DOHH2 (cell line): ENCODE data around the gene DCDC2C.

Experiments used
- H3F3A ChIP-seq: fragments of 200-600 bp; sonication (generic), shearing (Covaris generic); 2 replicates; pipeline ENCODE4 v1.6.0; 2016; ENCODE audit warnings: antibody characterized with exemption, mild to moderate bottlenecking; ENCODE audit not compliant: control insufficient read depth, insufficient read depth
- H3K27ac ChIP-seq: fragments of 200-600 bp; sonication (generic); 2 replicates; pipeline ENCODE4 v1.5.1; 2014; ENCODE audit warnings: low read depth, mild to moderate bottlenecking, low read length, moderate library complexity
- H3K27me3 ChIP-seq: fragments of 200-600 bp; sonication (generic); 2 replicates; pipeline ENCODE4 v1.6.1; 2014; ENCODE audit warnings: mild to moderate bottlenecking, low read length, mixed read lengths; ENCODE audit not compliant: control insufficient read depth
- H3K36me3 ChIP-seq: fragments of 200-600 bp; sonication (generic); 2 replicates; pipeline ENCODE4 v1.6.1; 2014; ENCODE audit warnings: mild to moderate bottlenecking, low read length, moderate library complexity, mixed read lengths; ENCODE audit not compliant: control insufficient read depth
- H3K4me1 ChIP-seq: fragments of 200-600 bp; sonication (generic); 2 replicates; pipeline ENCODE4 v1.6.1; 2014; ENCODE audit warnings: mild to moderate bottlenecking, low read length, mixed read lengths; ENCODE audit not compliant: control insufficient read depth
- H3K4me2 ChIP-seq: fragments of 200-600 bp; sonication (generic); 2 replicates; pipeline ENCODE4 v1.6.0; 2014; ENCODE audit warnings: mild to moderate bottlenecking, low read length, moderate library complexity
- H3K4me3 ChIP-seq: fragments of 200-600 bp; sonication (generic); 2 replicates; pipeline ENCODE4 v1.5.1; 2014; ENCODE audit warnings: mild to moderate bottlenecking, low read length, mixed read lengths
- H3K79me2 ChIP-seq: fragments of 200-600 bp; sonication (generic); 2 replicates; pipeline ENCODE4 v1.6.1; 2014; ENCODE audit warnings: mild to moderate bottlenecking, low read length, mixed read lengths; ENCODE audit not compliant: control insufficient read depth
- H3K9me2 ChIP-seq: fragments of 200-600 bp; sonication (generic); replicated peaks from 2 replicates; pipeline ENCODE4 v1.6.1; 2014; ENCODE audit warnings: mild to moderate bottlenecking, low read length, mixed read lengths; ENCODE audit not compliant: control insufficient read depth
- H3K9me3 ChIP-seq: fragments of 200-600 bp; sonication (generic); 2 replicates; pipeline ENCODE4 v1.6.1; 2014; ENCODE audit warnings: antibody characterized with exemption, low read length, mixed read lengths; ENCODE audit not compliant: control insufficient read depth, insufficient read depth
- H4K20me1 ChIP-seq: fragments of 200-600 bp; sonication (generic); 2 replicates; pipeline ENCODE4 v1.6.0; 2014; ENCODE audit warnings: low read depth, mild to moderate bottlenecking, antibody characterized with exemption, low read length, moderate library complexity; ENCODE audit not compliant: control insufficient read depth, insufficient read depth
- EZH2phosphoT487 ChIP-seq: fragments of 200-600 bp; sonication (generic); IDR thresholded peaks from 2 replicates; pipeline ENCODE4 v1.6.1; 2017; ENCODE audit warnings: borderline replicate concordance, mild to moderate bottlenecking, antibody characterized with exemption, low read length, moderate library complexity, mixed read lengths
- TF ChIP-seq, protein P1 (sequence below): fragments of 200-600 bp; sonication (generic); IDR thresholded peaks from one replicate; pipeline ENCODE4 v1.5.1; 2014; ENCODE audit warnings: antibody characterized with exemption, mild to moderate bottlenecking, low read depth, low read length; ENCODE audit not compliant: poor library complexity, severe bottlenecking

Gene DCDC2C

DNA sequence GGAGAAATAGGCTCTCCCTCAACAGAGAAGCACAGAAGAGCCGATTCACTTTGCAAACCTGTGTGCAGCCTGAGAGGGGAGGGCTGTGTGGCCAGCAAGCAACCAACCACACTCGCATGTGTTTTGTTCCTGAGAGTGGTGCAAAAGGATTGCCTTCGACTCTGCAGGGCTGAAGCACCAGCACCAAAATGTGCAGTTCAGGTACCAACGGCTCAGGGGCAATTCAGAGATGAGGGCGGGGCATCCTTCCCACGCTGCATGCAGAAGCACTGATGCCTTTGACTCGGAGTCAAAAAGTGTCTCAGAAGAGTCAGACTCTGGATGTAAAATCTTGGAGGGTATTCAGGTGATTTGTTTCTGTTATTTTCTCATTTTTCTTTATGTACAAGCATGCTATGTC lies 55.5 kb downstream of the DCDC2C start:
- H4K20me1 ChIP-seq: no peaks in the 10 kb centered on the region
- H3K36me3 ChIP-seq: no peaks in the 10 kb centered on the region
- no peak overlapping the region for H3K27ac ChIP-seq
- H3K9me3 ChIP-seq: peaks cover 11% of the 10 kb centered on the region; the same call in 1 of the 2 replicates
- no peaks in the 10 kb centered on the region for H3F3A ChIP-seq
- H3K4me2 ChIP-seq: no peak overlapping the region
- no peak overlapping the region for H3K4me3 ChIP-seq
- no peaks in the 10 kb centered on the region for H3K27me3 ChIP-seq
- no peaks in the 10 kb centered on the region for H3K4me1 ChIP-seq
- no peaks in the 10 kb centered on the region for H3K79me2 ChIP-seq
- no peaks in the 10 kb centered on the region for H3K9me2 ChIP-seq
- TF ChIP-seq EZH2phosphoT487: no peak
- TF ChIP-seq, protein P1, sequence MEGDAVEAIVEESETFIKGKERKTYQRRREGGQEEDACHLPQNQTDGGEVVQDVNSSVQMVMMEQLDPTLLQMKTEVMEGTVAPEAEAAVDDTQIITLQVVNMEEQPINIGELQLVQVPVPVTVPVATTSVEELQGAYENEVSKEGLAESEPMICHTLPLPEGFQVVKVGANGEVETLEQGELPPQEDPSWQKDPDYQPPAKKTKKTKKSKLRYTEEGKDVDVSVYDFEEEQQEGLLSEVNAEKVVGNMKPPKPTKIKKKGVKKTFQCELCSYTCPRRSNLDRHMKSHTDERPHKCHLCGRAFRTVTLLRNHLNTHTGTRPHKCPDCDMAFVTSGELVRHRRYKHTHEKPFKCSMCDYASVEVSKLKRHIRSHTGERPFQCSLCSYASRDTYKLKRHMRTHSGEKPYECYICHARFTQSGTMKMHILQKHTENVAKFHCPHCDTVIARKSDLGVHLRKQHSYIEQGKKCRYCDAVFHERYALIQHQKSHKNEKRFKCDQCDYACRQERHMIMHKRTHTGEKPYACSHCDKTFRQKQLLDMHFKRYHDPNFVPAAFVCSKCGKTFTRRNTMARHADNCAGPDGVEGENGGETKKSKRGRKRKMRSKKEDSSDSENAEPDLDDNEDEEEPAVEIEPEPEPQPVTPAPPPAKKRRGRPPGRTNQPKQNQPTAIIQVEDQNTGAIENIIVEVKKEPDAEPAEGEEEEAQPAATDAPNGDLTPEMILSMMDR: no peak

DNA sequence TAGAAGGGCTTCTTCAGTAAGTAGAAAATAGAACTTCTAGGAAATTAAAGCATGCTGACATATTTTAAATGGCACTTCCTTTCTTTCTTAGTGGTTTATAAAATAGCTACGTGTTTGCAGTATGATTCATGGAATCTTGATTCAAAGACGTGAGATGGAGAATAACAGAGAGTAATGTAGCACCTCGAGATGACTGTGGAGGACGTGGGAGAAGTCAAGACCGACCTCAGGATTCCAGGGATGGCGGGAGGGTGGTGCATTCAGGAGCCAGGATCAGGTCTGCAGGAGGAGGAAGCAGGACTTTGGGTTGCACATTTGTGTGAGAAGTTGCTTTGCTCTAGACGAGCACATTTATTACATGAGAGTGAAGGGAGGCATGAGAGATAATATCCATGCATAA lies 56.0 kb downstream of the DCDC2C start:
- H4K20me1 ChIP-seq: no peaks in the 10 kb centered on the region
- H3K9me3 ChIP-seq: peaks cover 11% of the 10 kb centered on the region; the same call in 1 of the 2 replicates
- H3F3A ChIP-seq: no peaks in the 10 kb centered on the region
- H3K27me3 ChIP-seq: no peaks in the 10 kb centered on the region
- H3K36me3 ChIP-seq: no peaks in the 10 kb centered on the region
- H3K4me1 ChIP-seq: no peaks in the 10 kb centered on the region
- H3K4me2 ChIP-seq: no peak overlapping the region
- no peak overlapping the region for H3K27ac ChIP-seq
- no peak overlapping the region for H3K4me3 ChIP-seq
- no peaks in the 10 kb centered on the region for H3K9me2 ChIP-seq
- H3K79me2 ChIP-seq: no peaks in the 10 kb centered on the region
- no peak for TF ChIP-seq EZH2phosphoT487
- TF ChIP-seq, protein P1: no peak

GRCh38 chr2:3759761-3760160 lies 56.4 kb downstream of the DCDC2C start:
- Histone ChIP-seq H3K4me2 (no peak overlapping the region), H3K27ac (no peak overlapping the region)

More at GRCh38 chr2:3759761-3760160, 56.4 kb downstream of the DCDC2C start:
- H3F3A ChIP-seq: no peaks in the 10 kb centered on the region
- no peaks in the 10 kb centered on the region for H3K79me2 ChIP-seq
- no peaks in the 10 kb centered on the region for H3K27me3 ChIP-seq
- TF ChIP-seq EZH2phosphoT487: no peak
- TF ChIP-seq, protein P1: no peak
- no peaks in the 10 kb centered on the region for H3K9me2 ChIP-seq
- no peaks in the 10 kb centered on the region for H4K20me1 ChIP-seq
- no peaks in the 10 kb centered on the region for H3K36me3 ChIP-seq
- no peak overlapping the region for H3K4me3 ChIP-seq
- H3K4me1 ChIP-seq: no peaks in the 10 kb centered on the region
- peaks cover 11% of the 10 kb centered on the region; the same call in 1 of the 2 replicates for H3K9me3 ChIP-seq
